NCI-H2171 treated with DMSO at 0.1 percent for 48 hours (cell line): Measurements from ENCODE around the gene CD207.
"Not testable (repeated sequence)": the region's sequence is repeated elsewhere in the genome, so short reads cannot be mapped to it uniquely, and the experiment has no call there.

Experiments
- DNase-seq: peaks from one replicate; lab custom pipeline; 2025; lab: John Stamatoyannopoulos, UW

CD207 gene

DNA sequence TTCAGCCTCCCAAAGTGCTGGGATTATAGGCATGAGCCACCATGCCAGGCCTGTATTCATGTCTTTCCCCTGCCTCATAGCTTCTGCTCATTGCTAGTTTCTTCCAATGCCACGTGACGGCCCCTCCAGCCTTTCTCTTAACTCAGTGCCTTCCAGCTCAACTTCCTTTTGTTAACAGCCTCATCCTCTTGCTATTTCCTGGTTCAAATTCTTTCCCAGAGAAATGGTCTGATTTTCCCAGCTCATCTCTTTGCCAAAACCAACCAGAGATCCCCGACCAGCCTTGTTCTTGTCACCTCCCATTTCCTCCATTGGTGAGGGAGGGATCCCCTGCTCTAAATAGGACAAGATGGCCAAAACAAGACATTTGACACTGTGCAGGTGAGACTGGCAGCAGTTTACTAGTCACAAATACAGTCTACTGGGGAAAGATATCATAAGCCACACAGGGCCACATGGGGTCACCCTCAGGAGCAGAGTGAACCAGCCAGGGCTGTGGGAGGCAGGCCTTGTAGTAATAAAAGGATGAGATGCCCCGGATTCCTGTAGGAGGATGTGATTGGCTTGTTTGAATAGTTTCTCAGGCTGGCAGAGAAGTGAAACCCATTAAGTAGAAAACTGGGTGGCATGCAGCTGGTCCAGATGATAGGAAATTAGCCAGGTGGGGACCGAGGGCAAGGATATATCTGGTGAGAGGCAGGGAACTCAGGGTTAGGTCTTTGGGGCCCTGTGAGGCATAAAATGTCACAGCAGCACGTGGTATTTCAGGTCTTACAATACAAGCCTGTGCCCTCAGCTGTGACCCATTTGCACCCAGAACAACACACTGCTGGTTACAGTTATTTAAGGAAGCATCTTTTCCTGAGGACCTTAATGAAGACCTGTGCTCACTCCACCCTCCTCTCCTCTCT, 6.4 kb downstream of the CD207 start:
- DNase-seq = no peak

DNA sequence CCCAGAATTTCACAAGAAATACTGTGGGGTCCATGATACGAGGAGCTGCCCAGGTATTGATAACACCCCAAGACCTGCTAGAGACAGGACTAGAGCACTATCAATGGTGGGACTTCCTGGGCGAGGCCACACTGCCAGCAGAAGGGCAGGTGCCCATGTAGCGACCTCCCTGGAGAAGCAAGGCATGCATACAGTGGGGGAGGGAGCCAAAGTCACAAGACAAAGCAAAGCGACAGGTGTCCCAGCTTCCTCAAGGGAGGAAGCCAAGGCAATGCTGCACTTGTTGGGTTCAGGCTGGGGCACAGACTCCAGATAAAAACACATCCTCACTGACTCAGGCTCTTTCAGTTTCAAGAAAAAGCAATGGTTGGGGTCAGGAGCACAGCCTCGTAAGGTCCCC, 7.5 kb downstream of the CD207 start:
- no peak for DNase-seq

DNA sequence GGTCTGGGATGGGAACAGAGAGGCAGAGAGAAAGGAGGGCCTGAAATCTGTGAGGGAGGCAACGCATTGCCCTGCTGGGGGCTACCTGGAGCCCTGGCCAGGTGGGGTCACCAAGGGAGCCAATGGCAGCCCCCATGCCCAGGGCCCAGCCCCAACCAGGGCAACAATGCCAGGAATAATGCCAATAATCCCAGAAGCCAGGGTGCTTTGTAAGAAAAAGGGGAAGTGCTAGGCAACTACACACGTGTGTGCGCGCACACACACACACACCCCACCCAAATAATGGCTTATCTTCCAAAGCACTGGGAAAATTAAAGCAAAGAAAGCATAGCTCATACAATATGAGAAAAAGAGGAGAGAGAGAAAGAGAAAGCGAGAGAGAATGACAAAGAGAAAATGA, 8.2 kb downstream of the CD207 start:
- DNase-seq = no peak

DNA sequence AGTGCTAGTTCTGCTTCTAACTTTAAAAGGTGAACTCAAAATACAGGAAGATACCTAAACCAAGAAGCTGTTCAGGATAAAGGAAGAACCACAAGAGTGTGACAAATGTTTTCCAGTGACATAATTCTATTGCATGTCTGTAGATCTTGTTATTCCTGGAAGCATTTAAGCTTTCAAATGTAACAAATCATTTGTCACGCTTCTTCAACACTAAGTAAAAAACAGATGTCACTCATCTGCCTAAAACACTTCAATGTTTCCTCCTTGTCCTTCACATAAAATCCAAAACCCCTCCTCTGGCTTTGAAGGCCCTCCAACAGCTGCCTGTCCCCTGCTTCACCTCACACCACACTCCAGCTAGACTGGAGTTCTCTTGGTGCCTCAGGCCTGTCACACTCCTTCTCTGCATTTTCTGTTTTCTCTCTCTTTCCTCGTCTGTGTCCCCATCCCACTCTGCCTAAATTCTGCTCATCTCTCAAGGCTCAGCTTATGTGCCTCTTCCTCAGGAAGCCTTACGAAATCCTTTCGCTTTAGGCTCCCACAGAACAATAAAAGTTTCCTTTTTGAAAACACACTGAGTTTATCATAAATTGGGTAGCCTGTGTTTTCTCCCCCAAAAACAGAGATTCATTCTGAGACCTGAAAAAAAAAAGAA, 8.8 kb downstream of the CD207 start:
- no peak for DNase-seq

- DNase-seq = no peak
These were observed 12.4 kb downstream of the CD207 start for GRCh38 chr2:70823249-70823648.

- no peak for DNase-seq
These were observed 12.8 kb downstream of the CD207 start for GRCh38 chr2:70822843-70823242.

GRCh38 chr2:70820499-70820898, 15.1 kb downstream of the CD207 start, which contains the start of gene CLEC4F:
TSS of gene CLEC4F (minus strand) at chr2:70820599. CDS start at chr2:70820523, 76 bp downstream.
- no peak for DNase-seq

GRCh38 chr2:70817284-70817954, 18.2 kb downstream of the CD207 start:
- no peak for DNase-seq

GRCh38 chr2:70816726-70817125, 18.9 kb downstream of the CD207 start:
- no peak for DNase-seq

DNA sequence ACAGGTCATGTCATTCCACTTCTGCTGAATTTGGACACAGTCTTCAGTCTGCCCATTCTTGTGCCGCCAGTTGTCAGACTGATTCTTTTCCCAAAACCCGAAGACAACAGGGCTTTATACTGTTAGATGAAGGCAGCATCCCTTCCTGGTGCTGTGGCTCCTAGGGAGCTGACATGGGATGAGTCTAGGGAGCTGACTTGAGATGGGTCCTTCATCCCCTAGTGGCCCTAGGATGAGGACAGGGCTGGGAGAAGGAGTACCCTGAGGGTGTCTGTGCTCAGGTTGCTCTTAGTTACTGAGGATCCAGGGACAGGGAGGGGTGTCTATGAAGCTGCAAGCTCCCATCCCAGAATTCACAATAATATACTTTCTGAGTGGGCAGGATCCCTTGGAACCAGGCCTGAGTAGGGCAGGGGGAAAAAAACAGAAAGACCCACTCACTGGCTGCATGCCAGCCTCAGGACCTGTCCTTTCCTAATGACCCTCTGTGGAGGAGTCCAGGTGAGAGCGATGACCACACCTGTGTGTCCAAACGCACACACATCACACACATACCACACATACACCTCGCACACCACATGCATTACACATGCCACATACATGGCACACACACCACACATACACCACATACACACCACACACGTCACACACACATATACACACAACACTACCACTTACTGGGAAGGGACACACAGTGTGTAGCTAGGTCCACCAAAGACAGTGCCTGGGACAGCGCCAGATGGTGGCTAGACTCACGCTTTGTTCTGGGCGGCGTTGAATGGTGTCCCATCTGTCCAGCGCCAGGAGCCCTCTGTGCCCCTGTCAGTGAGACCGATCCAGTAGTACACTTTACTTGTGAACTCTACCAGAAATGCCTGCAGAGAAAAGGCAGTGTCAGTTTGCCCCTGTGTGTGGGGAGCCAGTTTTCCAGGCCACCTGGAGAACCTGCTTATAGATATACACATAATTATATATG, 26.3 kb downstream of the CD207 start:
- DNase-seq = no peak

GRCh38 chr2:70807828-70808118, 27.8 kb downstream of the CD207 start:
- DNase-seq = peak; percentile 2

DNA sequence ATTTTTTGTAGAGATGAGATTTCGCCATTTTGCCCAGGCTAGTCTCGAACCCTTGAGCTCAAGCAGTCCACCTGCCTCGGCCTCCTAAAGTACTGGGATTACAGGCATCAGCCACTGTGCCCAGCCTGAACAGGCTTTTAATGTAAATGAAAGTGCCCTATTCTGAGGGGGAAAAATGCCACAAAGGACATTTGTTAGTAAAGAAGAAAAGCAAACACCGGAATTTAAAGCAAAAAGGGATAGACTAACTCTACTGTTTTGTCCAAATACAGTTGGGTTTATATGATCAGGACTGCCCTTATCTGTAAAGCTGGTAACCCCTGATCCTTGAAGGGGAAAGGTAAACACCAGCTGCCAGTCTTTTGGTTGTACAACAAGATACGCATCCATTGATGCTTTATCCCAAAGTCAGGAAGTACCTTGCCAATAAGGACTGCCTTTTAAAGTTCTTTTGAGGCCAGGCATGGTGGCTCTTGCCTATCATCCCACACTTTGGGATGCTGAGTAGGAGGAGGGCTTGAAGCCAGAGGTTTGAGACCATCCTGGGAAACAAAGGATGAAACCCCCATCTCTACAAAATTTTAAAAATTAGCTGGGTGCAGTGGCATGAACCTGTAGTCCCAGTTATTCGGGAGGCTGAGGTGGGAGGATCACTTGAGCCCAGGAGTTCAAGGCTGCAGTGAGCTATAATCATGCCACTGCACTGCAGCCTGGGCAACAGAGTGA, 28.4 kb downstream of the CD207 start:
- peak; percentile 22 for DNase-seq

- DNase-seq = peak; percentile 7
These were observed 29.0 kb downstream of the CD207 start for GRCh38 chr2:70806620-70807019.

DNA sequence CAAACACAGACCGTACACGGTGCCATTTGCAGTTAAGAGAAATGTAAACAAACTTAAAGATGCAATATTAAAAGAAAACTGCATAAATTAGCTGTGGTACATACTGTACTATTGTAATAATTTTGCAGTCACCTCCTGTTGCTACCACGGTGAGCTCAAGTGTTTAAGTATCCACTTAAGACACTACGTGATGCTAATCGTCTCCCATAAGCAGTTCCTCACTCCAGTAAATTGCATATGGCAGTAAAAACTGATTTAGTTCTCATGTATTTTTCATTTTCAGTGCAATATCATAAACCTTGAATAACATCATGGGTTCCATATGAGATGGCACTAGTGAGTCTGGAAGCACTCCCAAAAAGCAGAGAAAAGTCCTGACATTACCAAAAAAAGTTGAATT, 29.6 kb downstream of the CD207 start:
- peak; percentile 37 for DNase-seq

- no peak for DNase-seq
These were observed 33.9 kb downstream of the CD207 start for GRCh38 chr2:70801607-70802263.

DNA sequence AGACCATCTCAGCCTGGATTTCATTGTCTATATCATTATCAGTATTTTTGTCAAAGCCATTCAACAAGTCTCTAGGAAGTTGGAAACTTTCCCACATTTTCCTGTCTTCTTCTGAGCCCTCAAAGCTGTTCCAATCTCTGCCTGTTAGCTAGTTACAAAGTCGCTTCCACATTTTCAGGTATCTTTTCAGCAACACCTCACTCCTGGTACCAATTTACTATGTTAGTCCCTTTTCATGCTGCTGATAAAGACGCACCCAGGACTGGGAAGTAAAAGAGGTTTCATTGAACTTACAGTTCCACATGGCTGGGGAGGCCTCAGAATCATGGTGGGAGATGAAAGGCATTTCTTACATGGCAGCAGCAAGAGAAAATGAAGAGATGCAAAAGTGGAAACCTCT, 35.9 kb downstream of the CD207 start:
- DNase-seq = no peak

DNA sequence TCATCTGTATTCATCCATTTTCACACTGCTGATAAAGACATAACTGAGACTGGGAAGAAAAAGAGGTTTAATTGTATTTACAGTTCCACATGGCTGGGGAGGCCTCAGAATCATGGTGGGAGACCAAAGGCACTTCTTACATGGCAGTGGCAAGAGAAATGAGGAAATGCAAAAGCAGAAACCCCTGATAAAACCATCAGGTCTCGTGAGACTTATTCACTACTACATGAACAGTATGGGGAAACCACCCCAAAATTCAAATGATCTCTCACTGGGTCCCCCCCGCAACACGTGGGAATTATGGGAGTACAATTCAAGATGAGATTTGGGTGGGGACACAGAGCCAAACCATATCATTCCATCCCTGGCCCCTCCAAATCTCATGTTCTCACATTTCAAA, 37.6 kb downstream of the CD207 start:
- not testable (repeated sequence) for DNase-seq

DNA sequence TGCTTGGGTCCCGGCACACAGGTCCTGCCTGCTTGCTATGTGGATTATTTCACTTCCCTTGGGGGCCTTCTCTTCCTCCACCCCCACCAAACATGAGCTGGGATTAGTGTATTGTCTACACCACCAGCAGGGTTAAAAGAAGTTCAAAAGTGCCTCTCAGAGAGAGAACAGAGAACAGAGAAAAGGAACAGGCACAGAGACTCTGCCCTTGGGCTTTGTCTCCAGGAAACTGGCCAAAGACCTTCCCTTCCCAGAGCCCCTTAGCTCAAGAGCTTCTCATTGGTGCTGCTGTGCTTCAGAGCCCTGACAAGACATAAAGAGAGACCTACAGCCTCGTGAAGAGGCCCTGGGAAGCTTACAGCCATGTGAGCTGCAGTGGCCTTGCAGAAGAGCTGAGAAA, 38.1 kb downstream of the CD207 start:
- no peak for DNase-seq

DNA sequence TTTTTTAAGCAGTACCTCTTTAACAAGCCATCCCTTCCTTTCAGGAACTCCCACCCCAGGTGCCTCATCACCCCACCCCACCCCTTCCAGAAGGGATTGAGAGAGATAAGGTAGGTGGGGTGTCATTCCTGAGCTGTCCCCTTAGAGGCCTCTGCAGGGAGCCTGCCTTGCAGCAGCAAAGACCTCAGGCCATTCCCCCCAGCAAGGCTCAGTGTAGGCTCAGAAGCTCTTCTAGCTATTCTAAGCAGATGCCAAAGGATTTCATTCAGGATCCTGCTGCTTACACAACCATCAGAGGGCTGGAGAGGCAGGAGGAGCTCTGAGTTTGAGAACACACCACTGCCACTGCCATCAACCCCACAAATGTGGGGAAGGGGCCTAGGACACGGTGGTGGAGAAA, 39.4 kb downstream of the CD207 start:
- no peak for DNase-seq

DNA sequence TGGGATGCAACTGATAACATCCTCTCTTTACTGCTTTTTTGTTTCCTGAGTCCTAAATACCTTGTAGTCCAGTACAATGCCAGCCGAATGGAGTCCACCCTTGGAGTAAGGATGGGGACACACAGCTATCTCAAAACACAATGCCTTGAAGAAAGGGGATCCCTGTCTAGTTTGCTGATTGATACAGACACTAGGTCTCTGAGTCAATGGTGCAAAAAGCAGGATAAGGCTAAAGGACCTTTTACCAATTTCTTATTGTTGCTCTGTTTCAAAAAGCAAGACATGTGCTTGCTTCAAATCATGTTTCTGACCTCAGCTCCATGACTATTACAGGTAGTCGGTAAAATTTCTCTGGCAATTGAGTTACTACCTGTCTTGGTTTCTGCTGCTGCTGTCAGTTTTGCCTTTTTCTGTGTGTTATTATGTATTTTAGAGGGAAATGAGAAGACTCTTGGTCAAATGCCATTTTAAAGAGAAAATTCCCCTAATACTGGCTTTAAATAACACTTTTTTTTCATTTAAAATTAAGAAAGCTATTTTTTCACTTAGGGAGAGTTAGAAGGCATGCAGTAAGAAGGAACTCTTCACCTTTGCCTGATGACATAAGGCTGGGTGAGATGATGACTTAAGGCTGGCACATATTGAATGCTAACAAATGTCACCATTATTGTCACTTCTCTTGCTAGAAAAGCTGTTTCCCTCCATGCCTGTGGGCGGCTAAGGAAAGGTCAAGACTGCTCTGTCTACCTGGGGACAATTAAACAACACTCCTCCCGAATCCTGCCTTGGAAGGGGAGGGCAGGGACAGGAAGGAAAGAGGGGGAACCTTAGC, 40.2 kb downstream of the CD207 start:
- DNase-seq = no peak
